NK-92 (cell line): ENCODE results near the gene CTNNBL1.

Source experiments
- DNase-seq: peaks from one replicate; lab custom pipeline; 2025; ENCODE audit not compliant: unreplicated experiment; lab: John Stamatoyannopoulos, UW

The CTNNBL1 gene

GRCh38 chr20:37875460-37876175 lies 181.8 kb downstream of the CTNNBL1 start:
- DNase-seq = no peak

- no peak for DNase-seq
These were observed 183.0 kb downstream of the CTNNBL1 start for GRCh38 chr20:37876863-37877262.

DNA sequence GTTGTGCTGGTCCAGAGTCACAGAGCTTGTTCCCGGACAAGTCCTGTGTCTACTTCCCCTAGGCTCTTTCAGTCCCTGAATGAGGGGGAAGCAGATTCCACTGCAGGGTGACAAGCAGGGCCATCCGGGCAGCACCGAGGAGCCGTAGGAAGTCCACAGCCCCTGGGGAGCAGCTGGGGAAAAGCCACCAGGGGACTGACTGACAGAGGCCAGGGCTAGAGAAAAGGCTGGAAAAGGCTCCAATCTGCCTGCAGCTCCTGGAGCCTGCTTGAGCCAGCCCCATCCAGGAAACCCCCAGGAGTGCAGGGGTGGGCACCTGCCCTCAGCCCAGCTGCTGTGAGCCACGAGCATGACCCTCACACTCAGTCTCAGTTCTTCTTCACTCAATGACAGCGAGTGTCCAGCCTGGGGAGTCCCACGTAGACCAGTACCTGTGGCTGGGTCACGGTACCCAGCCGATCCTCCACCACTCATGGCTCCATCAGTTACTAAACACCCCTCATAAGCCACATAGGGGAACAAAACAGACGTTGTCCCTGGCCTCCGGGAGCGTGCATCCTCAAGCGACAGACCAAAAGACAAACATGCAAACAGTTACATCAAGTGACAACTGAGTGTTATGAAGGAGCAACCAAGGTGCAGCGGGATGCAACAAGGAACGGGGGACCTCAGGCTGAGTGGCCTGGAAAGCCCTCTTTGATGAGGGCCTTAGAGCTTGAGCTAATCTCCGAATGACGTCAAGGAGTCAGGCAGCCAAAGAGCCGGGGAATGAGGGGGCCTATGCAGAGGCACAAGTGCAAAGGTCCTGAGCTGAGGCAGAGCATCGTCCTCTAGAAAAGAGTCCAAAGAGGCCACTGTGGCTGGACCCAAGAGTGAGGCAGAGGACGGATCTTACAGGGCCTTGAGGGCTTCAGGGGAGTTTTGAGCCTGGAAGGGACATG lies 184.3 kb downstream of the CTNNBL1 start:
- DNase-seq = no peak

DNA sequence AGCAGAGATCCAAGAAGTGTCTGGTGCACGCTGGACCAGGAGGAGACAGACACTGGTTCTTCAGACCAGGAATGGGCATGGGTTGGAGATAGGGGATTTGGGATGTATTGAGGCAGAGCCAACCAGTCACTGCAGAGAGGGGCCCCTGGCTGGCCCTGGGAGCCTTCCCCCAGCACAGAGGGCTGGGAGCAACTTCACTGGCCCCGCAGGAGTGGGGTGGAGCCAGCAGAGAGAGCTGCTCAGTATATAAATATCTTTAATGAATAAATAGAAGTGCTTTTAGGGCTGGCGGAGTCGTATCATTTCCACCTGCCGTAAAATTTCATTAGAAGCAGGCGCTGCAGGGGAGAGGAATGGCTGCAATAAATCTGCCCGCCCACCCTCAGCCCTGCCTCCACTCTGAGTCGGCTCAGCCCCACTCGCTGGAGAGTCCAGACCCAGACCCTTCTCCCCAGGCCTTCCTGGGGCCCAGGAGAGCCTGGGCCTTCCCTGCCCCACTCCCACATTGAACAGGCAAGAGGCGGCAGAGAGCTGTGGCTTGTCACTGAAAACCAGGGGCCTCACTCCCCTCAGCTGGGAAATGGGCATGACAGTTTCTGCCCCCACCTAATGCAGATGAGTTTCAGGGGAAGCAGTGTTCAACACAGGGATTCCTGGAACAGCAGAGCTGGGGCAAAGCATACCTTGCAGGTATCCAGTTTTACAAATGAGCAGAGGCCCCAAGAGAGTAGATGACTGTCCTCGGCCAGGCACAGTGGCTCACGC lies 185.2 kb downstream of the CTNNBL1 start:
- DNase-seq = no peak

DNA sequence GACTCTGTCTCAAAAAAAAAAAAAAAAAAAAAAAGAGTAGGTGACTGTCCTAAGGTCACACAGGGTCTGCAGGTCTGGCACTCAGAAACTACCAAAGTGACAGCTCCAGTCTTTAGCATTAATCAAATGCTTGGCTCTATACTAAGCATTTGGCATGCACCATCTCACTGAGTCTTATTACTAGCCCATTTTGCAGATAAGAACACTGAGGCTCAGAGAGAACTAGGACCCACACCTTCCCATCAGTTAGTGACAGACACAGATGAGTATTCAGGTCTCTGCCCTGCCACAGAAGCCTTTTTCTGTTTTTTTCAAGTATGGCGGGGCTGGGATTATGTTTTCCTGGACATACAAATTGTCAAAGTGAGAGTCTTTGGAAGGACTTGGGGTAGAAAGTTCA lies 186.0 kb downstream of the CTNNBL1 start:
- DNase-seq = no peak

DNA sequence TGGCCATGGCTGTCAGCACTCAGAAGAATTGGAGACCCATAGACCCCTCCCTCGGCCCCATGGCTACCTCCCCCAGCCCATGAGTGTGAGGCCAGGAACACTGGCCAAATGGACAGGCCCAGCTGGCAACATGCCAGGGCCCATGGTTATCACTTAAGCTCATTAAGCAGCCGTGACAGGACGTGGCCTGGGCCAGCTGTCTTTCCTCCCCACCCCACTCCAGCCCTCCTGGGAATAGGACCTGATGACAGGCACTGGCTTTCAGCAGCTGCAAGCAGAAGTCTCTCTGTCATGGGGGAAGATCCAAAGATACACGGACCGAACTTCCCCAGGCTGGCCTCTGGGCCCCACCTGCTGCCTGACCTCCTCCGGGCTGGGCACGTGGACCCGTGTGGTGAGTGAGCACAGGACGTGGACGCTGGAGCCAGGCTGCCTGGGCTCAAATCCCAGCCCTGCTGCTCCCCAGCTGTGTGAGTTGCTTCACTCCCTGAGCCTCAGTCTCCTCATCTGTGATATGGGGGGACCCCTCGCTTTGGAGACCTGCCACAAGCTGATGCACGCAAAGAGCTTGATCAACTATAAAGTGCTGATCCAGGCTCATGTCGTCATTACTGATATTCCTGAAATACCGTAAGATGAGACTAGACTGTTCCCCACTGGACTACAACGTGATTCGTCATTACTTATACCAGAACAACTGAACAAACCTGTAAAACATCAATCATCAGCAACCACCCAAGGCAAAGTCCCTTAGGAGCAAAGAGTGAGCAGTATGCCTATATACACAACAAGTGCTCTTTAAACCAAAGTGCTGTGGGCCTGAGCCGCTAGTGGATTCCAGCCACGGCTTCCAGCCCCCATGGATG lies 187.1 kb downstream of the CTNNBL1 start:
- no peak for DNase-seq

DNA sequence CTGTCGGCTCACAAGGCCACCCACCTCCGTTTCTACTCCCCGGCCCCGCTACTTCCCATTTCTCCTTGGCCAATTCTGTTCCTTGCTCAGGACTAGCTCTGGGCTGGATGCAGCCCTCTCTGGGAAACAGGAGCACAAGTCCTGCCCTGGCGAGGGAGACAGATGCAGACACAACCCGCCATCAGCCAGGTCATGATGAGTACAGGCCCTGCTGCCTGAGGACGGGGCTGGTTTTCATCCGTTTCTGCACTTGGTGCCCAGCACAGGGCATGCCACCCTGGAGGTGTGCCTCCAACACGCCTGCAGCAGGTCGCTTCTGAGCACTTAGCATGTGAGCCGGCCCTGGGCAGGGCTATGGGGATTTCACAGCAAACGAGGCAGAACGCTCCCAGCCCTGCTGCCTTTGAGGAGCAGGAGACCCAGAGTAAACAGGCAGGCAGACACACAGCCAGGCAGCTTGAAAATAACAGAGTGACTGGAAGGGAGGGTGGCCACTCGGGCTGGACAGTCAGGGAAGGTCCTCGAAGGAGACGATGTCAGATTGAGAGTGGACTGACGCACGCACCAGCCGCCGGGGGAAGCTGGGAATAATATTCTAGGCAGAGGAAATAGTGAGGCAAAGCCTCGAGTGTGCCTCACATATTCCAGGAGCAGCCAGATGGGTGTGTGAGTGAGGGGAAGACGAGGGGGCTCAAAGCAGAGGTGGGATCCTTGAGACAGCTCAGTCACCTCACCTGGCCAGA lies 187.9 kb downstream of the CTNNBL1 start:
- no peak for DNase-seq

GRCh38 chr20:37882961-37883712 lies 189.3 kb downstream of the CTNNBL1 start:
- DNase-seq = no peak

GRCh38 chr20:37885042-37885441 lies 191.2 kb downstream of the CTNNBL1 start:
- DNase-seq = no peak

GRCh38 chr20:37885593-37886503 lies 192.0 kb downstream of the CTNNBL1 start:
- no peak for DNase-seq

GRCh38 chr20:37886851-37887297 lies 193.0 kb downstream of the CTNNBL1 start:
- DNase-seq = no peak

DNA sequence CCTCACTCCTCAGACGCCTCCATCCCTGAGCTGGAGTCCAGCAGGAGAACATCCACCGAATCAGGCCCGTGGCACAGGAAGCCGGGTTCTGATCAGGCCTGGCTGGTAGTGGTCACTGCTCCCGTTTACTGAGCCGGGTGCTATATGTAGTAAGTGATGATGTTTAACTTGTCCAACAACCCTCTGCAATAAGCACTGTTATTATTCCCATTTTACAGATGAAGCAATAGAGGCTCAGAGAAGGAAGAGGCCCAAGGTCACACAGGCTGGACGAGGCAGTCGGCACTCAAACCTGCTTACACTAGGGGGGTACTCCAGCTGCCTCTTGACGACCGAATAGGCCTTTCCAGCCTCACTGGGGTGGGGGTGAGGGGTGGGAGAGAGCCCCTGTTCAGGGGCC lies 194.8 kb downstream of the CTNNBL1 start:
- no peak for DNase-seq

- DNase-seq = no peak
These were observed 196.3 kb downstream of the CTNNBL1 start for GRCh38 chr20:37890108-37890507.

- no peak for DNase-seq
These were observed 196.8 kb downstream of the CTNNBL1 start for GRCh38 chr20:37890643-37891042.

- DNase-seq = no peak
These were observed 198.2 kb downstream of the CTNNBL1 start for GRCh38 chr20:37892001-37892400.

DNA sequence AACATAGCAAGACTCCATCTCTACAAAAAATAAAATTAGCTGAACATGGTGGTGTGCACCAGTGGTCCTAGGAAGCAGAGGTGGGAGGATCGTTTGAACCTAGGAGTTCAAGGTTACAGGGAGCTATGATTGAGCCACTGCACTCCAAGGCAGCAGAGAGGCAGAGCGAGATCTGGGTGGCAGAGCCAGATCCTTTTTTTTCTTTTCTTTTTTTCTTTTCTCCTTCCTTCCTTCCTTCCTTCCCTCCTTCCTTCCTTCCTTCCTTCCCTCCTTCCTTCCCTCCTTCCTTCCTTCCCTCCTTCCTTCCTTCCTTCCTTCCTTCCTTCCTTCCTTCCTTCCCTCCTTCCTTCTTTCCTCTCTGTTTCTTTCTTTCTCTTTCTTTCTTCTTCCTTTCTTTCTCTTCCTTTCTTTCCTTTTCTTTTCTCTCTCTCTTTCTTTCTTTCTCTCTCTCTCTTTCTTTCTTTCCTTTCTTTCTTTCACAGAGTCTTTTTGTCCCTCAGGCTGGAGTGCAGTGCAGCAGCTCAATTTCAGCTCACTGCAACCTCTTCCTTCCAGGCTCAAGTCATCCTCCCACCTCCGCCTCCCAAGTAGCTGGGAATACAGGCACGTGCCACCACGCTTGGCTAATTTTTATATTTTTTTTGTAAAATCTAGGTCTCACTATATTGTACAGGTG lies 199.9 kb downstream of the CTNNBL1 start:
- no peak for DNase-seq

- no peak for DNase-seq
These were observed 200.6 kb downstream of the CTNNBL1 start for GRCh38 chr20:37894454-37894853.
